HEK293 (cell line): ENCODE data around the gene NFKBIB.

ENCODE experiments used
- FEZF1 ChIP-seq: fragments of 450-650 bp; formaldehyde crosslinking; IDR thresholded peaks from 2 replicates; pipeline ENCODE4 v1.5.1; 2016; ENCODE audit warnings: missing biosample characterization, missing genetic modification characterization
- GLIS1 ChIP-seq: fragments of 450-650 bp; formaldehyde crosslinking; IDR thresholded peaks from 2 replicates; pipeline ENCODE4 v1.5.1; 2016; ENCODE audit warnings: missing biosample characterization, missing genetic modification characterization
- HIC1 ChIP-seq: fragments of 450-650 bp; formaldehyde crosslinking; IDR thresholded peaks from 2 replicates; pipeline ENCODE4 v1.5.1; 2016; ENCODE audit warnings: missing biosample characterization, missing genetic modification characterization
- KLF1 ChIP-seq: fragments of 450-650 bp; formaldehyde crosslinking; IDR thresholded peaks from 2 replicates; pipeline ENCODE4 v1.5.1; 2016; ENCODE audit warnings: missing biosample characterization, missing genetic modification characterization
- KLF16 ChIP-seq: fragments of 450-650 bp; formaldehyde crosslinking; IDR thresholded peaks from 2 replicates; pipeline ENCODE4 v1.5.1; 2017; ENCODE audit warnings: missing biosample characterization, missing genetic modification characterization
- KLF9 ChIP-seq: fragments of 450-650 bp; formaldehyde crosslinking; IDR thresholded peaks from 2 replicates; pipeline ENCODE4 v1.5.1; 2016; ENCODE audit warnings: missing biosample characterization, missing genetic modification characterization, low read depth
- PATZ1 ChIP-seq: fragments of 450-650 bp; formaldehyde crosslinking; IDR thresholded peaks from 2 replicates; pipeline ENCODE4 v1.5.1; 2016; ENCODE audit warnings: missing biosample characterization, missing genetic modification characterization
- WT1 ChIP-seq: fragments of 450-650 bp; formaldehyde crosslinking; IDR thresholded peaks from 2 replicates; pipeline ENCODE4 v1.5.1; 2016; ENCODE audit warnings: missing biosample characterization, missing genetic modification characterization
- ZBTB10 ChIP-seq: fragments of 450-650 bp; formaldehyde crosslinking; IDR thresholded peaks from 2 replicates; pipeline ENCODE4 v1.5.1; 2016; ENCODE audit warnings: missing biosample characterization, missing genetic modification characterization
- ZBTB17 ChIP-seq: fragments of 450-650 bp; formaldehyde crosslinking; IDR thresholded peaks from 2 replicates; pipeline ENCODE4 v1.5.1; 2016; ENCODE audit warnings: missing biosample characterization, missing genetic modification characterization
- ZBTB7A ChIP-seq: fragments of 450-650 bp; formaldehyde crosslinking; IDR thresholded peaks from 2 replicates; pipeline ENCODE4 v1.5.1; 2016; ENCODE audit warnings: low read depth, missing biosample characterization, missing genetic modification characterization
- ZNF280D ChIP-seq: fragments of 450-650 bp; formaldehyde crosslinking; IDR thresholded peaks from 2 replicates; pipeline ENCODE4 v1.5.1; 2016; ENCODE audit warnings: missing biosample characterization, missing genetic modification characterization
- ZNF629 ChIP-seq: fragments of 450-650 bp; formaldehyde crosslinking; IDR thresholded peaks from 2 replicates; pipeline ENCODE4 v1.5.1; 2017; ENCODE audit warnings: missing biosample characterization, missing genetic modification characterization
- TF ChIP-seq, protein P1 (sequence below): fragments of 450-650 bp; formaldehyde crosslinking; IDR thresholded peaks from 2 replicates; pipeline ENCODE4 v1.5.1; 2016; ENCODE audit warnings: missing biosample characterization, missing genetic modification characterization
- TF ChIP-seq, protein P2 (sequence below): fragments of 450-650 bp; formaldehyde crosslinking; IDR thresholded peaks from 2 replicates; pipeline ENCODE4 v1.5.1; 2017; ENCODE audit warnings: missing biosample characterization, missing genetic modification characterization
- TF ChIP-seq, protein P3 (sequence below): fragments of 450-650 bp; formaldehyde crosslinking; IDR thresholded peaks from 2 replicates; pipeline ENCODE4 v1.5.1; 2017; ENCODE audit warnings: missing biosample characterization, missing genetic modification characterization
- TF ChIP-seq, protein P4 (sequence below): fragments of 450-650 bp; formaldehyde crosslinking; IDR thresholded peaks from 2 replicates; pipeline ENCODE4 v1.5.1; 2017; ENCODE audit warnings: missing biosample characterization, missing genetic modification characterization

The NFKBIB gene

DNA sequence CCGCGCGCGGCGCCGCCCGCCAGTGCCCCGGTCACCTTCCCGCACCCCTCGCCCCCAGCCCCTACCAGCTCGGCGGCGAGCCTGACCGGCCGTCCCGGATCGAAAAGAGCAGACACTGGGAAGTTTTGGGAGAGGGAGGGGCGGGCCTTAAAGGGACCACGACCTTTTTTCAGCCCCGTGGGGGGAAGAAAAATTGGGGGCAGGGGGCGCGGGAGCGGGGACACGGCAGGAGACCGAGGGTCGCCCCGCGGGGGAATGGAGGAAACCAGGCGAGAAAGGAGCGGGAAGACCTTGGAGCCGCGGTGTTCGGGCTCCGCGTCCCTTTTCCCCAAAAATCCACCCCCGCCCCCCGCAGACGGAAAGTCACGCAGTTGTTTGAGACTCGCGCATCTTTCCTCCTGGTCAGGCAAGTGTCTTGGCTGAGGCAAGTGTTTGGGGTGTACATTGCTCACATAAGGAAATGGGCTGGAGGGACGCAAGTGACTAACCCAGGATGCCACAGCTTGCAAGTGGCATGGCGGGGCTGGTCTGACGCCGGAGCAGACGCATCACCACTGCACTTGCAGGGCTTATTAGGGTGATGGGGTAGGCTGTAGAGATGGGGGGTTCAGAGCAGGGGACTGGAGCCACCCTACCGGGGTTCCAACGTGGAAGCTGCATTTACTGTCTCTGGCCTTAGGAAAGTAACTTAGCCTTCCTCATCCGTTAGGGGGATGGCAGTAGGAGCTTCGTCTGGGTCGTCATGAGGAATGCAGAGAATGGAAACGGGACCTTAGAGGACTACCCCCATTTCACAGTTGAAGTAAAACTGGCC lies 47.3 kb upstream of the NFKBIB start (continued):
- TF ChIP-seq, protein P1, sequence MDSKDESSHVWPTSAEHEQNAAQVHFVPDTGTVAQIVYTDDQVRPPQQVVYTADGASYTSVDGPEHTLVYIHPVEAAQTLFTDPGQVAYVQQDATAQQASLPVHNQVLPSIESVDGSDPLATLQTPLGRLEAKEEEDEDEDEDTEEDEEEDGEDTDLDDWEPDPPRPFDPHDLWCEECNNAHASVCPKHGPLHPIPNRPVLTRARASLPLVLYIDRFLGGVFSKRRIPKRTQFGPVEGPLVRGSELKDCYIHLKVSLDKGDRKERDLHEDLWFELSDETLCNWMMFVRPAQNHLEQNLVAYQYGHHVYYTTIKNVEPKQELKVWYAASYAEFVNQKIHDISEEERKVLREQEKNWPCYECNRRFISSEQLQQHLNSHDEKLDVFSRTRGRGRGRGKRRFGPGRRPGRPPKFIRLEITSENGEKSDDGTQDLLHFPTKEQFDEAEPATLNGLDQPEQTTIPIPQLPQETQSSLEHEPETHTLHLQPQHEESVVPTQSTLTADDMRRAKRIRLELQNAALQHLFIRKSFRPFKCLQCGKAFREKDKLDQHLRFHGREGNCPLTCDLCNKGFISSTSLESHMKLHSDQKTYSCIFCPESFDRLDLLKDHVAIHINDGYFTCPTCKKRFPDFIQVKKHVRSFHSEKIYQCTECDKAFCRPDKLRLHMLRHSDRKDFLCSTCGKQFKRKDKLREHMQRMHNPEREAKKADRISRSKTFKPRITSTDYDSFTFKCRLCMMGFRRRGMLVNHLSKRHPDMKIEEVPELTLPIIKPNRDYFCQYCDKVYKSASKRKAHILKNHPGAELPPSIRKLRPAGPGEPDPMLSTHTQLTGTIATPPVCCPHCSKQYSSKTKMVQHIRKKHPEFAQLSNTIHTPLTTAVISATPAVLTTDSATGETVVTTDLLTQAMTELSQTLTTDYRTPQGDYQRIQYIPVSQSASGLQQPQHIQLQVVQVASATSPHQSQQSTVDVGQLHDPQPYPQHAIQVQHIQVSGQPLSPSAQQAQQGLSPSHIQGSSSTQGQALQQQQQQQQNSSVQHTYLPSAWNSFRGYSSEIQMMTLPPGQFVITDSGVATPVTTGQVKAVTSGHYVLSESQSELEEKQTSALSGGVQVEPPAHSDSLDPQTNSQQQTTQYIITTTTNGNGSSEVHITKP (tag by site-specific recombination) = peak; percentile 76
- peak; percentile 60 for TF ChIP-seq KLF9 (tag by site-specific recombination)
- 0 out of 2 replicates have a peak, but pooled peaks have one; percentile 12 for TF ChIP-seq KLF1 (tag by site-specific recombination)
- TF ChIP-seq ZBTB7A (tag by site-specific recombination) = 0 out of 2 replicates have a peak, but pooled peaks have one; percentile 82
- TF ChIP-seq GLIS1 (tag by site-specific recombination) = peak; percentile 43
- TF ChIP-seq WT1 (tag by site-specific recombination) = 0 out of 2 replicates have a peak, but pooled peaks have one; percentile 7
- TF ChIP-seq ZNF280D = no peak
- TF ChIP-seq PATZ1 = peak; percentile 83
- peak; percentile 32; the same call in 1 of the 2 replicates for TF ChIP-seq ZNF629 (tag by site-specific recombination)
- 0 out of 2 replicates have a peak, but pooled peaks have one; percentile 47 for TF ChIP-seq ZBTB17 (tag by site-specific recombination)
- peak; percentile 15 for TF ChIP-seq FEZF1 (tag by site-specific recombination)
- TF ChIP-seq ZBTB10 (tag by site-specific recombination) = peak; percentile 82
- no peak; the same call in 1 of the 2 replicates for TF ChIP-seq HIC1
- TF ChIP-seq, protein P2, sequence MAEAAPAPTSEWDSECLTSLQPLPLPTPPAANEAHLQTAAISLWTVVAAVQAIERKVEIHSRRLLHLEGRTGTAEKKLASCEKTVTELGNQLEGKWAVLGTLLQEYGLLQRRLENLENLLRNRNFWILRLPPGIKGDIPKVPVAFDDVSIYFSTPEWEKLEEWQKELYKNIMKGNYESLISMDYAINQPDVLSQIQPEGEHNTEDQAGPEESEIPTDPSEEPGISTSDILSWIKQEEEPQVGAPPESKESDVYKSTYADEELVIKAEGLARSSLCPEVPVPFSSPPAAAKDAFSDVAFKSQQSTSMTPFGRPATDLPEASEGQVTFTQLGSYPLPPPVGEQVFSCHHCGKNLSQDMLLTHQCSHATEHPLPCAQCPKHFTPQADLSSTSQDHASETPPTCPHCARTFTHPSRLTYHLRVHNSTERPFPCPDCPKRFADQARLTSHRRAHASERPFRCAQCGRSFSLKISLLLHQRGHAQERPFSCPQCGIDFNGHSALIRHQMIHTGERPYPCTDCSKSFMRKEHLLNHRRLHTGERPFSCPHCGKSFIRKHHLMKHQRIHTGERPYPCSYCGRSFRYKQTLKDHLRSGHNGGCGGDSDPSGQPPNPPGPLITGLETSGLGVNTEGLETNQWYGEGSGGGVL (tag by site-specific recombination) = peak; percentile 8; the same call in 1 of the 2 replicates
- TF ChIP-seq, protein P3, sequence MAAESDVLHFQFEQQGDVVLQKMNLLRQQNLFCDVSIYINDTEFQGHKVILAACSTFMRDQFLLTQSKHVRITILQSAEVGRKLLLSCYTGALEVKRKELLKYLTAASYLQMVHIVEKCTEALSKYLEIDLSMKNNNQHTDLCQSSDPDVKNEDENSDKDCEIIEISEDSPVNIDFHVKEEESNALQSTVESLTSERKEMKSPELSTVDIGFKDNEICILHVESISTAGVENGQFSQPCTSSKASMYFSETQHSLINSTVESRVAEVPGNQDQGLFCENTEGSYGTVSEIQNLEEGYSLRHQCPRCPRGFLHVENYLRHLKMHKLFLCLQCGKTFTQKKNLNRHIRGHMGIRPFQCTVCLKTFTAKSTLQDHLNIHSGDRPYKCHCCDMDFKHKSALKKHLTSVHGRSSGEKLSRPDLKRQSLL (tag by site-specific recombination) = peak; percentile 36; the same call in 1 of the 2 replicates
- TF ChIP-seq KLF16 (tag by site-specific recombination) = peak; percentile 56; the same call in 1 of the 2 replicates
- TF ChIP-seq, protein P4, sequence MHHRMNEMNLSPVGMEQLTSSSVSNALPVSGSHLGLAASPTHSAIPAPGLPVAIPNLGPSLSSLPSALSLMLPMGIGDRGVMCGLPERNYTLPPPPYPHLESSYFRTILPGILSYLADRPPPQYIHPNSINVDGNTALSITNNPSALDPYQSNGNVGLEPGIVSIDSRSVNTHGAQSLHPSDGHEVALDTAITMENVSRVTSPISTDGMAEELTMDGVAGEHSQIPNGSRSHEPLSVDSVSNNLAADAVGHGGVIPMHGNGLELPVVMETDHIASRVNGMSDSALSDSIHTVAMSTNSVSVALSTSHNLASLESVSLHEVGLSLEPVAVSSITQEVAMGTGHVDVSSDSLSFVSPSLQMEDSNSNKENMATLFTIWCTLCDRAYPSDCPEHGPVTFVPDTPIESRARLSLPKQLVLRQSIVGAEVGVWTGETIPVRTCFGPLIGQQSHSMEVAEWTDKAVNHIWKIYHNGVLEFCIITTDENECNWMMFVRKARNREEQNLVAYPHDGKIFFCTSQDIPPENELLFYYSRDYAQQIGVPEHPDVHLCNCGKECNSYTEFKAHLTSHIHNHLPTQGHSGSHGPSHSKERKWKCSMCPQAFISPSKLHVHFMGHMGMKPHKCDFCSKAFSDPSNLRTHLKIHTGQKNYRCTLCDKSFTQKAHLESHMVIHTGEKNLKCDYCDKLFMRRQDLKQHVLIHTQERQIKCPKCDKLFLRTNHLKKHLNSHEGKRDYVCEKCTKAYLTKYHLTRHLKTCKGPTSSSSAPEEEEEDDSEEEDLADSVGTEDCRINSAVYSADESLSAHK (tag by site-specific recombination) = peak; percentile 7; the same call in 1 of the 2 replicates
